ENCODE measurements around the gene SHE. TPM values are rescaled to one million over a fixed set of nuclear protein-coding genes. Genes with fewer than 3 reads are reported as not detected.

SHE gene
- total and polyA plus RNA-seq, 4 donors: 3.1 to 7.5 (median 4.7) TPM

GRCh38 chr1:154539486-154540483 lies 37.6 kb upstream of the SHE start:
- WGBS: 90% methylated on average over 9 of the region's 9 CpGs
- no peak for DNase-seq (ENCODE audit: low spot score)
- H3K36me3 ChIP-seq (ENCODE audit: control insufficient read depth in 4 of 4, insufficient read depth in 3 of 4, low read depth in 1 of 4, low read length in 3 of 4): no peaks in the 10 kb centered on the region
- no peak overlapping the region for H3K4me3 ChIP-seq (ENCODE audit: low read depth in 1 of 3, low read length in 3 of 3)
- no peak for TF ChIP-seq RXRA (IDR thresholded peaks at IDR 0.05)
- TF ChIP-seq RAD21 (IDR thresholded peaks at IDR 0.05): no peak
- TF ChIP-seq HNF4A (conservative IDR thresholded peaks at IDR 0.05): no peak
- no peak for TF ChIP-seq HNF4G (IDR thresholded peaks at IDR 0.05)
- TF ChIP-seq SP1 (IDR thresholded peaks at IDR 0.05): no peak
- TF ChIP-seq, protein P1, sequence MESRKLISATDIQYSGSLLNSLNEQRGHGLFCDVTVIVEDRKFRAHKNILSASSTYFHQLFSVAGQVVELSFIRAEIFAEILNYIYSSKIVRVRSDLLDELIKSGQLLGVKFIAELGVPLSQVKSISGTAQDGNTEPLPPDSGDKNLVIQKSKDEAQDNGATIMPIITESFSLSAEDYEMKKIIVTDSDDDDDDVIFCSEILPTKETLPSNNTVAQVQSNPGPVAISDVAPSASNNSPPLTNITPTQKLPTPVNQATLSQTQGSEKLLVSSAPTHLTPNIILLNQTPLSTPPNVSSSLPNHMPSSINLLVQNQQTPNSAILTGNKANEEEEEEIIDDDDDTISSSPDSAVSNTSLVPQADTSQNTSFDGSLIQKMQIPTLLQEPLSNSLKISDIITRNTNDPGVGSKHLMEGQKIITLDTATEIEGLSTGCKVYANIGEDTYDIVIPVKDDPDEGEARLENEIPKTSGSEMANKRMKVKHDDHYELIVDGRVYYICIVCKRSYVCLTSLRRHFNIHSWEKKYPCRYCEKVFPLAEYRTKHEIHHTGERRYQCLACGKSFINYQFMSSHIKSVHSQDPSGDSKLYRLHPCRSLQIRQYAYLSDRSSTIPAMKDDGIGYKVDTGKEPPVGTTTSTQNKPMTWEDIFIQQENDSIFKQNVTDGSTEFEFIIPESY (IDR thresholded peaks at IDR 0.05): no peak
- TF ChIP-seq JUND (IDR thresholded peaks at IDR 0.05): no peak
- TF ChIP-seq EGR1 (IDR thresholded peaks at IDR 0.05; ENCODE audit: low read depth in 2 of 2): no peak
- TF ChIP-seq YY1 (IDR thresholded peaks at IDR 0.05): no peak
- no peak for TF ChIP-seq FOXA2 (IDR thresholded peaks at IDR 0.05)
- TF ChIP-seq, protein P2, sequence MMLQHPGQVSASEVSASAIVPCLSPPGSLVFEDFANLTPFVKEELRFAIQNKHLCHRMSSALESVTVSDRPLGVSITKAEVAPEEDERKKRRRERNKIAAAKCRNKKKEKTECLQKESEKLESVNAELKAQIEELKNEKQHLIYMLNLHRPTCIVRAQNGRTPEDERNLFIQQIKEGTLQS (IDR thresholded peaks at IDR 0.05): no peak
- TF ChIP-seq, protein P3, sequence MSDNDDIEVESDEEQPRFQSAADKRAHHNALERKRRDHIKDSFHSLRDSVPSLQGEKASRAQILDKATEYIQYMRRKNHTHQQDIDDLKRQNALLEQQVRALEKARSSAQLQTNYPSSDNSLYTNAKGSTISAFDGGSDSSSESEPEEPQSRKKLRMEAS (IDR thresholded peaks at IDR 0.05): no peak
- TF ChIP-seq, protein P4, sequence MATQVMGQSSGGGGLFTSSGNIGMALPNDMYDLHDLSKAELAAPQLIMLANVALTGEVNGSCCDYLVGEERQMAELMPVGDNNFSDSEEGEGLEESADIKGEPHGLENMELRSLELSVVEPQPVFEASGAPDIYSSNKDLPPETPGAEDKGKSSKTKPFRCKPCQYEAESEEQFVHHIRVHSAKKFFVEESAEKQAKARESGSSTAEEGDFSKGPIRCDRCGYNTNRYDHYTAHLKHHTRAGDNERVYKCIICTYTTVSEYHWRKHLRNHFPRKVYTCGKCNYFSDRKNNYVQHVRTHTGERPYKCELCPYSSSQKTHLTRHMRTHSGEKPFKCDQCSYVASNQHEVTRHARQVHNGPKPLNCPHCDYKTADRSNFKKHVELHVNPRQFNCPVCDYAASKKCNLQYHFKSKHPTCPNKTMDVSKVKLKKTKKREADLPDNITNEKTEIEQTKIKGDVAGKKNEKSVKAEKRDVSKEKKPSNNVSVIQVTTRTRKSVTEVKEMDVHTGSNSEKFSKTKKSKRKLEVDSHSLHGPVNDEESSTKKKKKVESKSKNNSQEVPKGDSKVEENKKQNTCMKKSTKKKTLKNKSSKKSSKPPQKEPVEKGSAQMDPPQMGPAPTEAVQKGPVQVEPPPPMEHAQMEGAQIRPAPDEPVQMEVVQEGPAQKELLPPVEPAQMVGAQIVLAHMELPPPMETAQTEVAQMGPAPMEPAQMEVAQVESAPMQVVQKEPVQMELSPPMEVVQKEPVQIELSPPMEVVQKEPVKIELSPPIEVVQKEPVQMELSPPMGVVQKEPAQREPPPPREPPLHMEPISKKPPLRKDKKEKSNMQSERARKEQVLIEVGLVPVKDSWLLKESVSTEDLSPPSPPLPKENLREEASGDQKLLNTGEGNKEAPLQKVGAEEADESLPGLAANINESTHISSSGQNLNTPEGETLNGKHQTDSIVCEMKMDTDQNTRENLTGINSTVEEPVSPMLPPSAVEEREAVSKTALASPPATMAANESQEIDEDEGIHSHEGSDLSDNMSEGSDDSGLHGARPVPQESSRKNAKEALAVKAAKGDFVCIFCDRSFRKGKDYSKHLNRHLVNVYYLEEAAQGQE (IDR thresholded peaks at IDR 0.05): no peak
- TF ChIP-seq FOXA1 (IDR thresholded peaks at IDR 0.05): no peak
- H3K4me1 ChIP-seq (ENCODE audit: control insufficient read depth in 4 of 4, insufficient read depth in 4 of 4, low read length in 3 of 4): no peaks in the 10 kb centered on the region
- H3K9me3 ChIP-seq (ENCODE audit: control insufficient read depth in 4 of 4, low read length in 3 of 4): no peaks in the 10 kb centered on the region
- no peak overlapping the region for H3K27ac ChIP-seq (ENCODE audit: low read depth in 1 of 2, low read length in 2 of 2)
- H3K9ac ChIP-seq (ENCODE audit: low read depth in 1 of 2, low read length in 2 of 2): no peak overlapping the region
- H3K27me3 ChIP-seq (ENCODE audit: control insufficient read depth in 4 of 4, insufficient read depth in 4 of 4, low read length in 3 of 4): no peaks in the 10 kb centered on the region

- Histone ChIP-seq H3K27ac (ENCODE audit: low read depth in 1 of 2, low read length in 2 of 2) (no peak overlapping the region), H3K9ac (ENCODE audit: low read depth in 1 of 2, low read length in 2 of 2) (no peak overlapping the region), H3K27me3 (ENCODE audit: control insufficient read depth in 4 of 4, insufficient read depth in 4 of 4, low read length in 3 of 4) (no peaks in the 10 kb centered on the region), H3K36me3 (ENCODE audit: control insufficient read depth in 4 of 4, insufficient read depth in 3 of 4, low read depth in 1 of 4, low read length in 3 of 4) (no peaks in the 10 kb centered on the region), H3K4me1 (ENCODE audit: control insufficient read depth in 4 of 4, insufficient read depth in 4 of 4, low read length in 3 of 4) (no peaks in the 10 kb centered on the region), H3K4me3 (ENCODE audit: low read depth in 1 of 3, low read length in 3 of 3) (no peak overlapping the region), H3K9me3 (ENCODE audit: control insufficient read depth in 4 of 4, low read length in 3 of 4) (no peaks in the 10 kb centered on the region)
- 84% methylated on average over 7 of the region's 7 CpGs for WGBS
- TF ChIP-seq YY1 (IDR thresholded peaks at IDR 0.05): no peak
- TF ChIP-seq, protein P5, sequence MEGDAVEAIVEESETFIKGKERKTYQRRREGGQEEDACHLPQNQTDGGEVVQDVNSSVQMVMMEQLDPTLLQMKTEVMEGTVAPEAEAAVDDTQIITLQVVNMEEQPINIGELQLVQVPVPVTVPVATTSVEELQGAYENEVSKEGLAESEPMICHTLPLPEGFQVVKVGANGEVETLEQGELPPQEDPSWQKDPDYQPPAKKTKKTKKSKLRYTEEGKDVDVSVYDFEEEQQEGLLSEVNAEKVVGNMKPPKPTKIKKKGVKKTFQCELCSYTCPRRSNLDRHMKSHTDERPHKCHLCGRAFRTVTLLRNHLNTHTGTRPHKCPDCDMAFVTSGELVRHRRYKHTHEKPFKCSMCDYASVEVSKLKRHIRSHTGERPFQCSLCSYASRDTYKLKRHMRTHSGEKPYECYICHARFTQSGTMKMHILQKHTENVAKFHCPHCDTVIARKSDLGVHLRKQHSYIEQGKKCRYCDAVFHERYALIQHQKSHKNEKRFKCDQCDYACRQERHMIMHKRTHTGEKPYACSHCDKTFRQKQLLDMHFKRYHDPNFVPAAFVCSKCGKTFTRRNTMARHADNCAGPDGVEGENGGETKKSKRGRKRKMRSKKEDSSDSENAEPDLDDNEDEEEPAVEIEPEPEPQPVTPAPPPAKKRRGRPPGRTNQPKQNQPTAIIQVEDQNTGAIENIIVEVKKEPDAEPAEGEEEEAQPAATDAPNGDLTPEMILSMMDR (IDR thresholded peaks at IDR 0.05; ENCODE audit: low read depth, low read length, missing input control): no peak
- TF ChIP-seq TAF1 (conservative IDR thresholded peaks at IDR 0.05): no peak
- no peak for TF ChIP-seq JUND (IDR thresholded peaks at IDR 0.05)
- no peak for TF ChIP-seq HNF4G (IDR thresholded peaks at IDR 0.05)
- TF ChIP-seq, protein P3 (IDR thresholded peaks at IDR 0.05): no peak
- TF ChIP-seq EGR1 (IDR thresholded peaks at IDR 0.05; ENCODE audit: low read depth in 2 of 2): no peak
- no peak for TF ChIP-seq HNF4A (conservative IDR thresholded peaks at IDR 0.05)
- TF ChIP-seq, protein P4 (IDR thresholded peaks at IDR 0.05): no peak
- DNase-seq (ENCODE audit: low spot score): no peak
These were observed 34.4 kb upstream of the SHE start for GRCh38 chr1:154536570-154536969.

Data from liver (tissue), 9 donors.